ENCODE data around the gene RBP3.

The RBP3 gene

DNA sequence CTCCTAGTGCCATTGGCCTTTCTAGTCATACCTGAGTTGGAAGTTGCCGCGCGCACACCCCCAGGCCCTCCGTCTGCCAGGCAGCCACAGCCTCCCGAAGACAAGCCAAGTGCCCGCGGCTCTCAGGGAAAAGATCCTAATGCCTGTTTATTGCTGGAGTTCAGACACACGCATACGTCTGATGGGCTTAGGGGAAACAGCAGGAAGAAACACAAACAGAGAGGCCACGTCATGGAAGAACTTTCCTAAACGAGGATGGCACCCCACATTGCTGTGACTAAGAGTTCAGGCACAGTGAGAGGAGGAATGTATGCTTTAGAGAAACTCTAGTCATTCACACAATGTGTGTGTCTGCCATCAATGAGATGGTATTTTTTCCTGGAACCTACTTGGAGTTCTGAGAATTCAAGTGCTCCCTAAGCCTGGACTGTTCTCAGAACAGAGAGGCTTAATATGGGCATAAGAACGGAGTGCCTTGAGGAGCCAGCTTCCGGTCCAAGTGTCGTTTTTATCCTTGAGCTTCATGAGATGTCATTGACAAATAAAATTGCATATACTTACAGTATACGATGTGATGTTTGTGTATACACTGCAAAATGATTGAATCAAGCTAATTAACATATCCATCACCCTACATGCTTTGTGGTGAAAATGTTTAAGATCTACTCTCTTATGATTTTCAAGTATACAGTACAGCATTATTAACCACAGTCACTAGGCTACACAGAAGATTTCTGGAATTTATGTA, 11.6 kb upstream of the RBP3 start:
- no peak for DNase-seq (ENCODE audit: low read depth in 3 of 3, low spot score in 1 of 3)

DNA sequence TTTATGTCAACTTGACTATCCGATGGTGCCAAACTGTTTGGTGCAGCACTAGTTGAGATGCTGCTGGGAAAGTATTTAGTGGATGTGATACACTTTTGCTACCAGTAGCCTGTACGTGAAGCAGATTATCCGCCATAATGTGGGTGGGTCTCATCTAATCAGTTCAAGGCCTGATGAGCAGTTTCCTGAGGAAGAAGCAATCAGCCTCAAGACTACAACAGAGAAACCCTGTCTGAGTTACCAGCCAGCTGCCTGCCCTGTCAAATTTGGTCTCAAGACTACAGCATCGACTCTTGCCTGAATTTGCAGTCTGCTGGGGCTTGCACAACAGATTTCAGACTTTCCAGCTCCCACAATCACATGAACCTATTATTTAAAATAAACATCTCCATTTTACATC, 10.9 kb upstream of the RBP3 start:
- DNase-seq (ENCODE audit: low read depth in 3 of 3, low spot score in 1 of 3): no peak

DNA sequence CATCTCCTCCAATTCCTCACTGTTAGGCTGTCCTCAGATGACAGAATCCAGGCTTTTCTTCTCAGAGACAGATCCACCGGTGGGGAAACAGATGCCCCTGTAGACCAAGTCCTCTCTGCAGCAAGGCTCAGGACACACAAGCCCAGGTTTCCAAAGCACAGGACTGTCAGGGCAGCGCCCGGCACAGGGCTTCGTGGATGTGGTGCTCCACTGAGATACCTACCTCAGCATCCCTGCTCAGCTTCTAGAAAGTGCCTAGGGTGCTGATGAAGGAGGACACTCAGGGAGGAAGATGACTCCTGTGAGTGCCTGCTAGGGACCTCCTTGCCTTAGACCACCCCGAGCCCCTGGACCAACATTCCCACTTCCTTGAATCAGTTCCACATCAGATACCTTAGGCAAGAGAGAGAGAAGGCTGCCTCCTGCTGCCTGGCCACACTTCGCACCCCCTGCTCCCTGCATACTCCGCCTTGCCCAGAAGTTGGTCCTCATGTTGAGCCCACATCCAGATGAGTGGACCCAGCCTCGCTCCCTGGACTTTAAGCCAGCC, 8.9 kb upstream of the RBP3 start:
- no peak for DNase-seq (ENCODE audit: low read depth in 3 of 3, low spot score in 1 of 3)

DNA sequence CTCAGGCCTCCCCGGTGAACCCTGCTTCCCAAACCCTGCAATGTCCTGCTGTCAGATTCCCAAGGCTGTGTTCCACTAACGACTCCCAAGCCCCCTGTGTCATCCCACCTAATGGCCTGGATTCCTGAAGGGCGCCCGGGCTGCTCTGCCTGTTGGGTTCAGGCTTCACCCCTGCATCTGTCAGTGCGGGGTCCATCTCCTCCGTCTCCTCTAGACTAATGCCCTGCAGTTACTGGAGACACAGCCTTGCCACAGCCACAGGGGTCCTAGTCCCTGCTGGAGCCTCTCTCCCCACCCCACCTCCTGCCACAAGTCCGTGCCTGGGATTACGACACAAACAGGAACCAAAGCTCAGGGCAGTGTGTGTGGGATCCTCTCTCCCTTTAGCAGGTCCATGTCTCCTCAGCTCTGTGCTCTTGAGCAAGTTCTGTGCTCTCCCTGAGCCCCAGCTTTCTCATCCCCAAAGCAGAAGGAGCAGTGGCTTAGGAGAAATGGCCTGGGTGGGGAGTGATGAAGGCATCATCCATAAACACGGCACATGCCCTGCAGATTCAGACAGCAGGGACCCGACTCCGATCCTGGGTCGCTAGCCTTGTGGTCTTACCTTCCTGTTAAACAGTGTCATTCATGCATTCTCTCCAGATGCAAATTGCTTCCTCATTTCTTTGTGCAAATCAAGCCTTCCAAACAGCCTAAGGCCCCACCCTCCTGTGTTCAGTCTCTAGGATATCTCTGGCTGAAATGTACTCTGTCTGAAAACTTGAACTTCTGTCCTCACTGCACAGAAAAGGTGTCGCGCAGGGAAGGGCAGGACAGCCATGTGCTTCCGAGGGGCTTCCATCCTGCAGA, 8.2 kb upstream of the RBP3 start:
- no peak for DNase-seq (ENCODE audit: low read depth in 3 of 3, low spot score in 1 of 3)

DNA sequence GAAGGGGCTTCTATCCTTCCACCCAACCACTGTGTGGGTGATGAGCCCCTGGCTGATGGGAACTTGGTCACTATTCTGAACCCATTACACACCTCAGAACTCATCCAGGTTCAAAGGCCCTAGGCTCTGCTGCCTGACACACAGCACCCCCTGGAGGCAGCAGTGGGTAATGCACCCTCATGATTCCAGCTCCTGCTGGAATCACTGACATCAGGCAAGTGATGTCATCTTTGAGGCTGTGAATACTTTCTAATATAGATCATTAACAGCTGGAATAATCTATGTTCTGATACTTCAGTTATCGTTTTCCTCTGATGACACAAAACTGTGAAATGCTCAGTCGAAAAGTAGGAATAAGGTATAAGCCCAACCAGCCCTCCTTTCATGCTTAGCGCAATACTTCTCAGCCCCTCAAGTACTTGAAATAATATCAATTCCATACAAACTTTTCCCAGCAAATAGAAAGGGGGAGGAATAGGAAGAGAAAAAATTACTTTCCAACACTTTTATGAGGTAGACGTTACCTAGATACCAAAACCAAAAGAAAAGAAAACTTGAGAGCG, 7.5 kb upstream of the RBP3 start:
- peak; percentile 8 to 71 (median 46) for DNase-seq (ENCODE audit: low read depth in 3 of 3, low spot score in 1 of 3)

DNA sequence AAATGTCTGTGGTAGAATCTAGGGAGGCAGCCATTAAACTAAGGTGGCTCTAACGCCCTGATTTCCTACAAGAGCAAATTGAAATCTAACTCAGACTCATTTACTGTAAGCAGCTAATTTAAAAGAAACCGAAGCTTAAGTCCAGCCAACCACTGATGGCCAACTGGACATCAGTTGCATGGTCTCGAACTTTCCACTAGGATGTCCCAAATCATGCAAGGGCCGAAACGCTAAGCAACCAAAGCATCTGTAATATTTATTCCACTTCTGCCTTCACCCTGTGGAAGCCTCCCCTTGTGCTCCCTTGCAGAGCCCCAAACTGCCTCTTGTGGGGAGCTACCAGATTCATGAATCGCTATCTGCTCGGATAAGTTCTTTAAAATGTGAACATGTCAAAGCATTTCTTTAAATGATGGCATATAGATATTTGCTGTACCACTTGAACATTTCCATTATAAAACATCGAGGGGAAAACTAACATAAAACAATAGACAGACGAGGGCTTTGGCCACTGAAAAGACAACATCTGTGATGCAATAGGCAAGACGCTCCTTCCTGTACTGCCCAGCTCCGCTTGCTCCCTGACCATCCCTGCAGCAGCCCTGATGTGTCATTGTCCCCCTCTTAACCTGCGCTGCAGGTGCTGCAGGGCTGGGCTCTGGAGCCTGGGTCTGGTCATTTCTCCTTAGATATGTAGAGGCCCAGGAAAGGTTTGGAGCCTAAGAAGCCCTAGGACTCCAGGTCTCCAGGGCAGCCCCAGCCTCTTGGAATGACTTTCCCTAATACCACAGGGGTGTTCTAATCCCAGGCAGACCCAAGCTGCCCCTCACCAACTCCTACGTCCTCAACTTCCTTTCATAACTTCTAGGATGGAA, 2.9 kb upstream of the RBP3 start:
- no peak for DNase-seq (ENCODE audit: low read depth in 3 of 3, low spot score in 1 of 3)

DNA sequence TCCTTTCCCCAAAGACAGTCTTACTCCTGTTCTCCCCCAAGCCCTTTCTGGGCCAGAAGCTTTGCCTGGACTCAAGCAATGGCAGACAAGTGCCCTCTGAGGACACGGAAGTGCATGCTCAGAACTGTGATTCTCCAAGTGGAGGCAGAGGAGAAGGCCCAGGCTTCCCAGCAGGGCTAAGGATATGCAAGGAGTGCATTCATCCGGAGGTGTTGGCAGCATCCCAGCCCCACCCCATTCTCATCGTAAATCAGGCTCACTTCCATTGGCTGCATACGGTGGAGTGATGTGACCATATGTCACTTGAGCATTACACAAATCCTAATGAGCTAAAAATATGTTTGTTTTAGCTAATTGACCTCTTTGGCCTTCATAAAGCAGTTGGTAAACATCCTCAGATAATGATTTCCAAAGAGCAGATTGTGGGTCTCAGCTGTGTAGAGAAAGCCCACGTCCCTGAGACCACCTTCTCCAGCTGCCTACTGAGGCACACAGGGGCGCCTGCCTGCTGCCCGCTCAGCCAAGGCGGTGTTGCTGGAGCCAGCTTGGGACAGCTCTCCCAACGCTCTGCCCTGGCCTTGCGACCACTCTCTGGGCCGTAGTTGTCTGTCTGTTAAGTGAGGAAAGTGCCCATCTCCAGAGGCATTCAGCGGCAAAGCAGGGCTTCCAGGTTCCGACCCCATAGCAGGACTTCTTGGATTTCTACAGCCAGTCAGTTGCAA, 1.4 kb upstream of the RBP3 start:
- no peak for DNase-seq (ENCODE audit: low read depth in 3 of 3, low spot score in 1 of 3)

DNA sequence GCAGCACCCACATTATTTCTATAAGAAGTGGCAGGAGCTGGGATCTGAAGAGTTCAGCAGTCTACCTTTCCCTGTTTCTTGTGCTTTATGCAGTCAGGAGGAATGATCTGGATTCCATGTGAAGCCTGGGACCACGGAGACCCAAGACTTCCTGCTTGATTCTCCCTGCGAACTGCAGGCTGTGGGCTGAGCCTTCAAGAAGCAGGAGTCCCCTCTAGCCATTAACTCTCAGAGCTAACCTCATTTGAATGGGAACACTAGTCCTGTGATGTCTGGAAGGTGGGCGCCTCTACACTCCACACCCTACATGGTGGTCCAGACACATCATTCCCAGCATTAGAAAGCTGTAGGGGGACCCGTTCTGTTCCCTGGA, 874 bp upstream of the RBP3 start:
- no peak for DNase-seq (ENCODE audit: low read depth in 3 of 3, low spot score in 1 of 3)

DNA sequence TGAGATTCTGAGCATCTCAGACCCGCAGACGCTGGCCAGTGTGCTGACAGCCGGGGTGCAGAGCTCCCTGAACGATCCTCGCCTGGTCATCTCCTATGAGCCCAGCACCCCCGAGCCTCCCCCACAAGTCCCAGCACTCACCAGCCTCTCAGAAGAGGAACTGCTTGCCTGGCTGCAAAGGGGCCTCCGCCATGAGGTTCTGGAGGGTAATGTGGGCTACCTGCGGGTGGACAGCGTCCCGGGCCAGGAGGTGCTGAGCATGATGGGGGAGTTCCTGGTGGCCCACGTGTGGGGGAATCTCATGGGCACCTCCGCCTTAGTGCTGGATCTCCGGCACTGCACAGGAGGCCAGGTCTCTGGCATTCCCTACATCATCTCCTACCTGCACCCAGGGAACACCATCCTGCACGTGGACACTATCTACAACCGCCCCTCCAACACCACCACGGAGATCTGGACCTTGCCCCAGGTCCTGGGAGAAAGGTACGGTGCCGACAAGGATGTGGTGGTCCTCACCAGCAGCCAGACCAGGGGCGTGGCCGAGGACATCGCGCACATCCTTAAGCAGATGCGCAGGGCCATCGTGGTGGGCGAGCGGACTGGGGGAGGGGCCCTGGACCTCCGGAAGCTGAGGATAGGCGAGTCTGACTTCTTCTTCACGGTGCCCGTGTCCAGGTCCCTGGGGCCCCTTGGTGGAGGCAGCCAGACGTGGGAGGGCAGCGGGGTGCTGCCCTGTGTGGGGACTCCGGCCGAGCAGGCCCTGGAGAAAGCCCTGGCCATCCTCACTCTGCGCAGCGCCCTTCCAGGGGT, 703 bp downstream of the RBP3 start:
- no peak for DNase-seq (ENCODE audit: low read depth in 3 of 3, low spot score in 1 of 3)

DNA sequence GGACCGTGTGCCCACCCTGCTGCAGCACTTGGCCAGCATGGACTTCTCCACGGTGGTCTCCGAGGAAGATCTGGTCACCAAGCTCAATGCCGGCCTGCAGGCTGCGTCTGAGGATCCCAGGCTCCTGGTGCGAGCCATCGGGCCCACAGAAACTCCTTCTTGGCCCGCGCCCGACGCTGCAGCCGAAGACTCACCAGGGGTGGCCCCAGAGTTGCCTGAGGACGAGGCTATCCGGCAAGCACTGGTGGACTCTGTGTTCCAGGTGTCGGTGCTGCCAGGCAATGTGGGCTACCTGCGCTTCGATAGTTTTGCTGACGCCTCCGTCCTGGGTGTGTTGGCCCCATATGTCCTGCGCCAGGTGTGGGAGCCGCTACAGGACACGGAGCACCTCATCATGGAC, 1.4 kb downstream of the RBP3 start:
- no peak for DNase-seq (ENCODE audit: low read depth in 3 of 3, low spot score in 1 of 3)

DNA sequence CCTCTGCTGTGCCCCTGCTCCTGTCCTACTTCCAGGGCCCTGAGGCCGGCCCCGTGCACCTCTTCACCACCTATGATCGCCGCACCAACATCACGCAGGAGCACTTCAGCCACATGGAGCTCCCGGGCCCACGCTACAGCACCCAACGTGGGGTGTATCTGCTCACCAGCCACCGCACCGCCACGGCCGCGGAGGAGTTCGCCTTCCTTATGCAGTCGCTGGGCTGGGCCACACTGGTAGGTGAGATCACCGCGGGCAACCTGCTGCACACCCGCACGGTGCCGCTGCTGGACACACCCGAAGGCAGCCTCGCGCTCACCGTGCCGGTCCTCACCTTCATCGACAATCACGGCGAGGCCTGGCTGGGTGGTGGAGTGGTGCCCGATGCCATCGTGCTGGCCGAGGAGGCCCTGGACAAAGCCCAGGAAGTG, 1.8 kb downstream of the RBP3 start:
- no peak for DNase-seq (ENCODE audit: low read depth in 3 of 3, low spot score in 1 of 3)

DNA sequence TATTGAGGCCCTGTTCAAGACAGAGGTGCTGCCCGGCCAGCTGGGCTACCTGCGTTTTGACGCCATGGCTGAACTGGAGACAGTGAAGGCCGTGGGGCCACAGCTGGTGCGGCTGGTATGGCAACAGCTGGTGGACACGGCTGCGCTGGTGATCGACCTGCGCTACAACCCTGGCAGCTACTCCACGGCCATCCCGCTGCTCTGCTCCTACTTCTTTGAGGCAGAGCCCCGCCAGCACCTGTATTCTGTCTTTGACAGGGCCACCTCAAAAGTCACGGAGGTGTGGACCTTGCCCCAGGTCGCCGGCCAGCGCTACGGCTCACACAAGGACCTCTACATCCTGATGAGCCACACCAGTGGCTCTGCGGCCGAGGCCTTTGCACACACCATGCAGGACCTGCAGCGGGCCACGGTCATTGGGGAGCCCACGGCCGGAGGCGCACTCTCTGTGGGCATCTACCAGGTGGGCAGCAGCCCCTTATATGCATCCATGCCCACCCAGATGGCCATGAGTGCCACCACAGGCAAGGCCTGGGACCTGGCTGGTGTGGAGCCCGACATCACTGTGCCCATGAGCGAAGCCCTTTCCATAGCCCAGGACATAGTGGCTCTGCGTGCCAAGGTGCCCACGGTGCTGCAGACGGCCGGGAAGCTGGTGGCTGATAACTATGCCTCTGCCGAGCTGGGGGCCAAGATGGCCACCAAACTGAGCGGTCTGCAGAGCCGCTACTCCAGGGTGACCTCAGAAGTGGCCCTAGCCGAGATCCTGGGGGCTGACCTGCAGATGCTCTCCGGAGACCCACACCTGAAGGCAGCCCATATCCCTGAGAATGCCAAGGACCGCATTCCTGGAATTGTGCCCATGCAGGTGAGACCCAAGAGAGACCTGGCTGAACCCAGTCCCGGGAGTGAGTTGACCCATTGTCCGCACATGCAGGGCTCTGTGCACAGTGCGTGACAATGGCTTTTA, 2.8 kb downstream of the RBP3 start:
- no peak for DNase-seq (ENCODE audit: low read depth in 3 of 3, low spot score in 1 of 3)

DNA sequence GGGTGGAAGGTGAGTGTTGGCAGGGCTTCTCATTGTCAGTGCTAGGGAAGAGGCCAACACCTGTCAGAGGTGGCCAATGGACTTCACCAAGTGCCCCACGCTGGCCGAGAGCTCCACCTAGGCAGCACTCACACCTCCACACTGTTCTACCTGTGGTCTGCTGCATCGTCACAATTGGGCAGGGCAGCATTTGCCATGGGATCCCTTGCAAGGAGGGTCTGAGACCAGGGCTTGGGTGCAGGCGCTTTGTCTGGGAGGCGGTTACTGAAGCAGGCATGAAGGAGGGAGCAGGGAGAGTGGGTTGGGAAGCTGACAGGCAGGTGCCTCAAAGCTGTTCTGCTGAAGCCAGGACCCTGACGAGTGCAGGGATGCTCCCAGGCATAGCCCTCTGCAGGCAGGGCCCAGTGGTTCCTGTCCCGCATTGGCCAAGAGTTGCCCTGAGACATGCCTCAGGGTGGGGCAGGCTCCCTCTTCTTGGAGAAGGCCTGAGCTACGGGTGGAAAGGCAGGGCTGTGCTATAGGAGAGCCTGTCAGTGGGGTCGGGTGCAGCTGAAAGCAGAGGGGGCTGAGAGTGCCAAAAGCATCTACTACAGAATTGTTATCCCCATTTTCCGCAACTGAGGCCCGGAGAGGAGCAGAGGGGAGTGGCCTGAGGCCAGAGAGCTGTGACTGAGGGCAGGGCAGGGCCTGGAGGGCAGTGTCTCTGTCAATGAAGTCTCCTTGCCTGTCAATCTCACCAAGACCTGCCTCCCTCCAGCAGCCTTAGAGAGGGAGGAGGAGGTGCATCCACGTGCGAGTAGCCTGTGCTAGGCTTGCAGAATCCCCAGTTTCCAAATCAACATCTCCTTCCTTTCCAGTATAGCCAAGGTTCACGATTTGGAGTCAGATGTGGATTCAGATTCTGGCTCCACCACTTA, 4.0 kb downstream of the RBP3 start:
- no peak for DNase-seq (ENCODE audit: low read depth in 3 of 3, low spot score in 1 of 3)

DNA sequence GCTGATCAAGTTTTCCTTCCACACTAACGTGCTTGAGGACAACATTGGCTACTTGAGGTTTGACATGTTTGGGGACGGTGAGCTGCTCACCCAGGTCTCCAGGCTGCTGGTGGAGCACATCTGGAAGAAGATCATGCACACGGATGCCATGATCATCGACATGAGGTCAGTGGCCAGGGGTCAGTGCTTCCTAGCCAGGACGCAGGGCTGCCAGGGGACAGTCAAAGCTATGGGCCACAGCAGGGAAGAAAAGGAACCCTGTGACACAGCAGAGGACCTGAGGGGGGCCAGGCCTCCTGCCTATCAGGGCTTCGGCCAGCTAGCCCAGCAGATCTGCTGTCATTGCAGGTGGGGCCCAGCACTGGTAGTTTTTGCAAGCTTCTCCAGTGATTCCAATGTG, 5.2 kb downstream of the RBP3 start:
- DNase-seq (ENCODE audit: low read depth in 3 of 3, low spot score in 1 of 3): no peak

DNA sequence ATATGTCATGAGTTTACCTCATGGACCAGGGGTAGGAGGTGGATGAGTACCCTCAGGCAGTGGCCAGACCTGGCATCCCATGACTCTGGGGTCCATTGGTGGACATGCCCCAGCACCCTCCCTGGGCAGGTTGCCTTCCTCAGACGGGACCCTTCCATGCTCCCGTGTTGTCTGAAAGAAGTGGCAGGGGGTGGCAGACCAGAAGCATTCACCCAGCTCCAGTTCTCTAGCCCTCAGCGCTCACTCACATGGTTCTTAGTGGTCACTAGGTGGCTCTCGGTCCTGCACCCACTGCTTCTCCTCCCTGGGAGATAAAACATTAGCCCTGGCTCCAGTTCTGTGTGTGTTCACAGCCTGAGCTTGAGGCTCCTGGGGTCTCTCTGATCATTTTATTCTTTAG, 6.0 kb downstream of the RBP3 start:
- DNase-seq (ENCODE audit: low read depth in 3 of 3, low spot score in 1 of 3): no peak

DNA sequence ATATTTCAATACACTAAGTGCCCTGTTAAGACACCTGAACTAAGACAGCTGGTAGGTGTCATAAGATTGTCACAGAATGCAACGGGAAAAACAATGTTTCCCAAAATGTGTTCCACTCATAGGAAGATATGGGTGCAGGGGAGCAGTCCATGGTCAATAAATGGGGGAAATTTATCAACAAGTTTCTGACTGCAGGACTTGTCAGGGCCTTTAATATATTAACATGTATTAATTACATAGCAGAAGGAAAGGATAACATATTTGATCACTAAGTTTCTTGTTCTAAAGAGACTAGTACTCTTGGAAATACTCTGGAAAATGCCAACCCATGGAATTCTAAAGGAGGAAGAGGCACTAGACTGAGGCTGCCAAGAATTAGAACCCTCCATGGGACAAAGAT, 6.7 kb downstream of the RBP3 start:
- DNase-seq (ENCODE audit: low read depth in 3 of 3, low spot score in 1 of 3): no peak

DNA sequence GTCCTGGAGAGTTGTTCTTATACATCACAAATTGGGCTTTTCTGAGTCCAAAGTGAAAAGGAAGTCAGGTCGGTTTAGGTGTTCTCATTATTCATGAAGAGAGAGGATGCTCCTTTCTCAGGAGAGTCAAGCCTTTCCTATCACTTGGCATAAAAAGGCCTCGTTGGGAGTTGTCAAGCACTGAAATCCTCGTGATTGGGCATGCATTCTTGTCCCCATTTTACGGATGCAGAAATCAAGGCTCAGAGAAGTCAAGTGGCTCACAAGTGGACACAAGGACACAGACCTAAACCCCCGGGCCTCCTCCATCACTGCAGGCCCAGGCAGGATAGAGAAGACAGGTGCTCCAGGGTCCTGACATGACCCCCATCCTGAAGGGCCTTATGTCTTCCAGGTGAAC, 8.5 kb downstream of the RBP3 start:
- no peak for DNase-seq (ENCODE audit: low read depth in 3 of 3, low spot score in 1 of 3)

Measured in stimulated activated CD4-positive, alpha-beta T cell treated with anti-CD3 and anti-CD28 coated beads, TNF-alpha, amount 100 ng/mL, for 1 hour (primary cell).